Calu3 (cell line): ENCODE data around the gene FGF9. TPM values are rescaled to one million over a fixed set of nuclear protein-coding genes. Genes with fewer than 3 reads are reported as not detected.

Experiments
- BruUV-seq: library from RNA; stranded (reverse); fragments of 400-500 nt; replicated peaks from 2 replicates; lab custom pipeline; 2021; lab: Mats Ljungman, UMichigan
- CTCF ChIA-PET: fragments of 300-600 bp; sonication (Branson Sonifier 250); formaldehyde crosslinking; loops from one replicate; lab custom pipeline; 2022; ENCODE audit warnings: antibody characterized with exemption; lab: Charles Lee
- DNase-seq: peaks from one replicate; pipeline ENCODE4 v3.0.0; 2022
- H3K27ac Mint-ChIP-seq: one replicate; pipeline ENCODE4 v1.8.0; 2022; ENCODE audit warnings: mixed read lengths; ENCODE audit not compliant: unreplicated experiment
- H3K27me3 Mint-ChIP-seq: one replicate; pipeline ENCODE4 v1.8.0; 2022; ENCODE audit warnings: mixed read lengths; ENCODE audit not compliant: unreplicated experiment
- H3K36me3 Mint-ChIP-seq: one replicate; pipeline ENCODE4 v1.8.0; 2022; ENCODE audit warnings: mild to moderate bottlenecking, moderate library complexity, mixed read lengths; ENCODE audit not compliant: insufficient read depth, unreplicated experiment
- H3K4me1 Mint-ChIP-seq: one replicate; pipeline ENCODE4 v1.8.0; 2022; ENCODE audit warnings: mild to moderate bottlenecking, low read depth, mixed read lengths; ENCODE audit not compliant: unreplicated experiment
- H3K4me3 Mint-ChIP-seq: one replicate; pipeline ENCODE4 v1.8.0; 2022; ENCODE audit warnings: mild to moderate bottlenecking, low read depth, moderate library complexity, mixed read lengths; ENCODE audit not compliant: unreplicated experiment
- H3K9me3 Mint-ChIP-seq: one replicate; pipeline ENCODE4 v1.8.0; 2022; ENCODE audit warnings: low read depth, mixed read lengths; ENCODE audit not compliant: unreplicated experiment
- CTCF ChIP-seq: fragments of 200-600 bp; IDR thresholded peaks from one replicate; pipeline ENCODE4 v1.8.0; 2022; ENCODE audit warnings: antibody characterized with exemption; ENCODE audit not compliant: unreplicated experiment
- intact Hi-C: fragments of 100-400 bp; cut with micrococcal nuclease; formaldehyde crosslinking; loops from one replicate; pipeline ENCODE4 v1.10.0; 2022; ENCODE audit not compliant: unreplicated experiment
- total RNA-seq: library from RNA; stranded (reverse); gene quantifications from 2 replicates; pipeline ENCODE4 v1.2.3, GENCODE V29; 2022

The FGF9 gene
- total RNA-seq, 1 experiment from 2014 or later = not detected

GRCh38 chr13:21689097-21689496 is 18.2 kb downstream of the FGF9 start:
- H3K27ac Mint-ChIP-seq = no peak overlapping the region
- TF ChIP-seq CTCF = no peak
- intact Hi-C loops = no loop called here
- no peaks in the 10 kb centered on the region for H3K4me1 Mint-ChIP-seq
- no peak overlapping the region for H3K4me3 Mint-ChIP-seq
- BruUV-seq = no TSS peak
- peaks cover 60% of the 10 kb centered on the region for H3K27me3 Mint-ChIP-seq
- no peak for DNase-seq
- no peaks in the 10 kb centered on the region for H3K36me3 Mint-ChIP-seq
- H3K9me3 Mint-ChIP-seq = no peaks in the 10 kb centered on the region
- CTCF ChIA-PET = no interaction called here

GRCh38 chr13:21690955-21691354 is 20.1 kb downstream of the FGF9 start:
- Mint-ChIP-seq H3K9me3 (no peaks in the 10 kb centered on the region), H3K4me1 (no peaks in the 10 kb centered on the region), H3K27ac (no peak overlapping the region), H3K36me3 (no peaks in the 10 kb centered on the region), H3K27me3 (peaks cover 55% of the 10 kb centered on the region), H3K4me3 (no peak overlapping the region)
- TF ChIP-seq CTCF = no peak
- intact Hi-C loops = no loop called here
- DNase-seq = no peak
- CTCF ChIA-PET = no interaction called here
- BruUV-seq = no TSS peak

DNA sequence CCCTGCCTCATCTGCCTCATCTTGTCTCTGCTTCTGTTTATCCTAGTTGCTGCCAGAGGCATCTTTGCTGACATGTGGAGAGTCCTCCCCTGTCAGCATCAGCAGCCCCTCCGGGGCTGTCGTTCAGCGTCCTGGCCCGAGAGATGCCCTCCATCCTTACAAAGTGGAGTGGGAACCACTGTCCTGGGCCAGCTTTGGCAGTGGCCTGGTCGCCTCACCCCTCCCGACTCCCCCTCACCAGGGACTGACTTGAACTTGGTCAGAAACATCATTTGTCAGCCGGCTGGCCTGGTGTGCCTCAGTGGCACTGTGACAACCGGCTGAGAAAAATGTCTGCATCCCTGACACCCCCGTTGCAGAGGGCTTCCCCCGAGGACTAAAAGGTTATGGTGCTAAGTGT is 20.6 kb downstream of the FGF9 start:
- Mint-ChIP-seq H3K27me3 (peaks cover 55% of the 10 kb centered on the region), H3K36me3 (no peaks in the 10 kb centered on the region), H3K9me3 (no peaks in the 10 kb centered on the region), H3K4me3 (no peak overlapping the region), H3K4me1 (no peaks in the 10 kb centered on the region), H3K27ac (no peak overlapping the region)
- BruUV-seq = no TSS peak
- no peak for TF ChIP-seq CTCF
- intact Hi-C loops = no loop called here
- CTCF ChIA-PET = no interaction called here
- DNase-seq = no peak

DNA sequence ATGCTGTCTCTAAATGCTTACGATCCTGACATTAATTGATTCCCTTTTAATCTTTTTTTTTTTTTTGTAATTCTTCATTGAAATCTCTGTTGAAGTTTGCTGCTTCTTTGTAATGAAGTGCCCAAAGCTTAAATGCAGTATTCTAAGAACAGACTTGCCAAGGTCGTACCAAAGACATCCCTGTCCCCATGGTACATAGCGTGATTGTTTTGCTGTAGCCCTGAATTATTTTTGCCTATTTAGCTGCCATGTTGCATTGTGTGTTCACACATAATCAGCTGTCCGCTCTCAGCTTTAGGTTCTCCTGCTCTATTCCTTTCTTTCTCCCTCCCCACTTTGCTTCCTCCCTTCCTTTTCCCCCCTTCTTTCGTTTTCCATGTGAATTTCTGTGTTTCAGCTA is 21.1 kb downstream of the FGF9 start:
- Mint-ChIP-seq H3K27ac (no peak overlapping the region), H3K4me3 (no peak overlapping the region), H3K27me3 (peaks cover 55% of the 10 kb centered on the region), H3K9me3 (no peaks in the 10 kb centered on the region), H3K4me1 (no peaks in the 10 kb centered on the region), H3K36me3 (no peaks in the 10 kb centered on the region)
- intact Hi-C loops = no loop called here
- DNase-seq = no peak
- no TSS peak for BruUV-seq
- TF ChIP-seq CTCF = no peak
- CTCF ChIA-PET = no interaction called here
